ENCODE results near the gene RHOXF1. TPM values are rescaled to one million over a fixed set of nuclear protein-coding genes. Genes with fewer than 3 reads are reported as not detected.
"Not testable (repeated sequence)": the region's sequence is repeated elsewhere in the genome, so short reads cannot be mapped to it uniquely, and the experiment has no call there.

The RHOXF1 gene
- total and polyA plus RNA-seq, 12 donors: 0.38 to 1.2 (median 0.44) TPM; not detected in 8

- no peak for DNase-seq
- H3K36me3 ChIP-seq: no peaks in the 10 kb centered on the region
- H3K4me3 ChIP-seq: no peak overlapping the region
- peaks cover 0 to 7% (median 0%) of the 10 kb centered on the region in 7 donors for H3K27me3 ChIP-seq
- H3K9me3 ChIP-seq: no peaks in the 10 kb centered on the region
- no peak for TF ChIP-seq CTCF (IDR thresholded peaks at IDR 0.05)
- no peak for ATAC-seq
- intact Hi-C loops (cut with DNase I): no loop called here
- H3K27ac ChIP-seq: no peak overlapping the region
- H3K4me1 ChIP-seq: no peaks in the 10 kb centered on the region
These were observed 4.1 kb downstream of the RHOXF1 start for GRCh38 chrX:120111611-120112010.

GRCh38 chrX:120109378-120109777 lies 6.3 kb downstream of the RHOXF1 start:
- no peaks in the 10 kb centered on the region for H3K9me3 ChIP-seq
- H3K4me3 ChIP-seq: no peak overlapping the region
- H3K4me1 ChIP-seq: no peaks in the 10 kb centered on the region
- no peak for TF ChIP-seq CTCF (IDR thresholded peaks at IDR 0.05)
- ATAC-seq (no peak), DNase-seq (no peak)
- H3K27me3 ChIP-seq: peaks cover 0 to 7% (median 0%) of the 10 kb centered on the region in 7 donors
- no peak overlapping the region for H3K27ac ChIP-seq
- WGBS, 2 donors: 69 to 71% methylated on average over 1 of the region's 1 CpG
- intact Hi-C loops (cut with DNase I): no loop called here
- no peaks in the 10 kb centered on the region for H3K36me3 ChIP-seq

GRCh38 chrX:120104707-120105106 lies 11.0 kb downstream of the RHOXF1 start:
- DNase-seq; H3K4me3 ChIP-seq; intact Hi-C loops (cut with DNase I); ATAC-seq; H3K36me3 ChIP-seq; H3K27ac ChIP-seq; H3K27me3 ChIP-seq; H3K4me1 ChIP-seq: not testable (repeated sequence)
- WGBS, 2 donors: 93 to 100% methylated on average over 2 of the region's 2 CpGs
- peaks cover 0 to 28% (median 4%) of the 10 kb centered on the region in 11 donors for H3K9me3 ChIP-seq

- intact Hi-C loops (cut with DNase I): not testable (repeated sequence)
These were observed 14.7 kb downstream of the RHOXF1 start for GRCh38 chrX:120101057-120101456.

GRCh38 chrX:120090208-120090607 lies 25.5 kb downstream of the RHOXF1 start:
- Histone ChIP-seq H3K27ac (no peak overlapping the region), H3K9me3 (no peaks in the 10 kb centered on the region), H3K36me3 (no peaks in the 10 kb centered on the region), H3K27me3 (peaks cover 0 to 9% (median 0%) of the 10 kb centered on the region in 7 donors), H3K4me1 (peaks cover 0 to 3% (median 0%) of the 10 kb centered on the region in 9 donors), H3K4me3 (no peak overlapping the region)
- DNase-seq (no peak), ATAC-seq (no peak)
- intact Hi-C loops (cut with DNase I): loop anchor here in 2 of 10 donors (10.0 kb wide), 1 partner anchor 125 kb away; no protein-coding TSS in a partner anchor
- 75 to 88% methylated on average over 2 of the region's 2 CpGs for WGBS, 2 donors
- no peak for TF ChIP-seq CTCF (IDR thresholded peaks at IDR 0.05)

More at GRCh38 chrX:120101057-120101456, 14.7 kb downstream of the RHOXF1 start:
- not testable (repeated sequence) for ATAC-seq, H3K4me3 ChIP-seq, DNase-seq, H3K27me3 ChIP-seq, H3K36me3 ChIP-seq, H3K4me1 ChIP-seq, H3K27ac ChIP-seq
- peaks cover 0 to 28% (median 4%) of the 10 kb centered on the region in 11 donors for H3K9me3 ChIP-seq
- WGBS, 2 donors: 78 to 100% methylated on average over 2 of the region's 2 CpGs

All from heart right ventricle (tissue), 16 donors.